VCaP (cell line): Measurements from ENCODE around the gene ACER2.
"Not testable (repeated sequence)": the region's sequence is repeated elsewhere in the genome, so short reads cannot be mapped to it uniquely, and the experiment has no call there.

ENCODE experiments used
- H3K27ac ChIP-seq: fragments of 450-650 bp; 2 replicates; pipeline ENCODE4 v1.5.1; 2017
- TF ChIP-seq, protein P1 (sequence below): fragments of 450-650 bp; conservative IDR thresholded peaks from 2 replicates; pipeline ENCODE4 v1.5.1; 2017; ENCODE audit warnings: mild to moderate bottlenecking, moderate library complexity

The ACER2 gene

DNA sequence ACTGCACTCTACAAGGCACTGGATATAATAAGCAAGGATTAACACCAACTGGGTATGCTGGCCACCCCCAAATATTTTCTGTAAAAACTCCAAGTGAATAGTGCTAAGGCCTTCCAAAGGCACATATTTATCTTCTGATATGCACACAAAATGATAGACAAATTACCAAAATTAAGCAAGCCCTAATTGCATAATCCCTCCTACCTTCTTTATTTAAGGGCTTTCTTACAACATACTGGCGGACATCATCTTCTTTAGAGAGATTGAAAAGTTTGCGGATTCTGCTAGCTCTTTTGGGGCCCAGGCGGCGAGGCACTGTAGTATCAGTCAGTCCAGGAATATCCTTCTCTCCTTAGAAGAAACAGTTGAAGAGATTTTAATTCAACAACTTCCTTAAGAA lies 30.6 kb upstream of the ACER2 start:
- peak overlapping the region; percentile 93 for H3K27ac ChIP-seq

DNA sequence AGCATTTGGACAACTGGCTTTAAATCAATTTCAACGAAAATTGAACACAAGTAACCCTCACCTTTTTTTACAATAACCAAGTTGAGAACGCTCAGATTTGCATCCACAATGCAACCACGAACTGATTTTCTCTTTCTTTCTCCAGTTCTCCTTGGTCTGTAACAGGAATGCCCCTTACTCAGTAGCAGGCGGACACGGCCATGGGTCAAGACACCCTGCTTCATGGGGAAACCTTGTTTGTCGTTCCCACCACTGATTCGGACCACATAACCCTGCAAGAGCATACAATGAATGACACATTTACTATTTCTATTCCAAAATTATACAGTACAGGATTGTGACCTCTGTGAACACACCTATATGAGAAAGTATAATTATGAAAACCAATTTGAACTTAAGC lies 30.2 kb upstream of the ACER2 start:
- H3K27ac ChIP-seq, result peak overlapping the region; percentile 93
- TF ChIP-seq, protein P1, sequence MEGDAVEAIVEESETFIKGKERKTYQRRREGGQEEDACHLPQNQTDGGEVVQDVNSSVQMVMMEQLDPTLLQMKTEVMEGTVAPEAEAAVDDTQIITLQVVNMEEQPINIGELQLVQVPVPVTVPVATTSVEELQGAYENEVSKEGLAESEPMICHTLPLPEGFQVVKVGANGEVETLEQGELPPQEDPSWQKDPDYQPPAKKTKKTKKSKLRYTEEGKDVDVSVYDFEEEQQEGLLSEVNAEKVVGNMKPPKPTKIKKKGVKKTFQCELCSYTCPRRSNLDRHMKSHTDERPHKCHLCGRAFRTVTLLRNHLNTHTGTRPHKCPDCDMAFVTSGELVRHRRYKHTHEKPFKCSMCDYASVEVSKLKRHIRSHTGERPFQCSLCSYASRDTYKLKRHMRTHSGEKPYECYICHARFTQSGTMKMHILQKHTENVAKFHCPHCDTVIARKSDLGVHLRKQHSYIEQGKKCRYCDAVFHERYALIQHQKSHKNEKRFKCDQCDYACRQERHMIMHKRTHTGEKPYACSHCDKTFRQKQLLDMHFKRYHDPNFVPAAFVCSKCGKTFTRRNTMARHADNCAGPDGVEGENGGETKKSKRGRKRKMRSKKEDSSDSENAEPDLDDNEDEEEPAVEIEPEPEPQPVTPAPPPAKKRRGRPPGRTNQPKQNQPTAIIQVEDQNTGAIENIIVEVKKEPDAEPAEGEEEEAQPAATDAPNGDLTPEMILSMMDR, result no peak

More for the DNA sequence above, 30.6 kb upstream of the ACER2 start:
- TF ChIP-seq, protein P1, result no peak

DNA sequence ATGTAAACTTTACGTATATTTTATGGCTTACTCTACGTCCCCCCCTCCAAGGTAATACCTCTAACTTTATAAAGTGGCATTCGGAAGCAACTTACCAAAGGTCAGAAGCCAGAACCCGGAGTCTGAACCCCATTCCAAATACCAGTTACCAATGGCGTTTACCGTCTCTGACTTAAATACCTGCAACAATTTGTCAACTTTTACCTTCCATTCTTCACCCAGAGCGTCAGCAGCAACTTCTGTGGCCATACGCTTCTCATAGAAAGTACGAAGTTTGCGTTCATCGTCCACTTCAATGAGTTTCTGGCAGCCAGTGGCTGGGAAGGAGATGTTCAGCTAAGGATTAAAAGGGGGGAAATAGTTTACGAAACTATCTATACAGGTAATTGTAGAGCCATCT lies 29.5 kb upstream of the ACER2 start:
- H3K27ac ChIP-seq, result peak overlapping the region; percentile 93
- TF ChIP-seq, protein P1, result no peak

DNA sequence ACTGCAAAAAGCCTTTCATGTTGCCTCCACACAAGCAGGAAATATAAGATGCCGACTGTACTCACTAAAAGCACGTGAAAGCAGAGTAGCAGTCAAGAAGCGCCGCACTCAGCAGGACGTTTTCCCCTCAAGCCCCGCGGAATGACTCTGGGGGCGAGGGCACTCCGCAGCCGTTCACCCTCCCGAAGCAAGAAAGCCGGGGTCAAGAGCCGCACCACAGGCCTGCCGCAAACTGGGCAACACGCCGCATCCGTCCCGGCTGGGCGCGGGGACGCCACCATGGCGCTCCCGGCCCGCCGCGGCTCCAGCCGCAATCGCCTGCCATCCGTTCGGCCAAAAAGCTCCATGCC lies 29.1 kb upstream of the ACER2 start:
- peak overlapping the region; percentile 93 for H3K27ac ChIP-seq
- TF ChIP-seq, protein P1, result no peak

DNA sequence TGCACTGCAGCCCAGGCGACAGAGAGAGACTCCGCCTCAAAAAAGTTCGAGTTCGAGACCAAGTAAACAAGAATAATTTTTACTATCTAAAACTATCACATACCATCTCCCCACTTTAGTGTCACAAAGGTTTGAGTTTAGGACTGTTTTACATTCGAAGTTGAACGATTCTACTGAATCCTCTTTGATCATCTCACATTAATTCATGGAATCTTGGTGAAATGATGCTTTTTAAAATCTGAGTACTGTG lies 28.1 kb upstream of the ACER2 start:
- peak overlapping the region; percentile 93 for H3K27ac ChIP-seq
- TF ChIP-seq, protein P1, result no peak

DNA sequence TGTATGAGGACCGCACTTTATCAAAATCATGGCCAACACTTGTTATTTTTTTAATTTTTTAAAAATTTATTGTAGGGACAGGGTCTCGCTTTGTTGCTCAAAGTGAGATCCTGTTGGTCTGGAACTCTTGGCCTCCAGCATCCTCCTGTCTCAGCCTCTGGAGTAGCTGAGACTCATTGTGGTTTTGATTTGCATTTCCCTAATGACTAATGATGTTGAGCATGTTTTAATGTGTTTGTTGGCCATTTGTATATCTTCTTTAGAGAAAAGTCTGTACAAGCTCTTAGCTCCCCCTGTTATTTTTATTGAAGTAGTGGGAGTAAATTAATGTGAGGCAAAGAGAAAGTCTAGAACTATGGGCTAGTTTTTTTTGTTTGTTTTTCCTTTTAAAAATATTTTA lies 27.2 kb upstream of the ACER2 start:
- TF ChIP-seq, protein P1, result no peak

DNA sequence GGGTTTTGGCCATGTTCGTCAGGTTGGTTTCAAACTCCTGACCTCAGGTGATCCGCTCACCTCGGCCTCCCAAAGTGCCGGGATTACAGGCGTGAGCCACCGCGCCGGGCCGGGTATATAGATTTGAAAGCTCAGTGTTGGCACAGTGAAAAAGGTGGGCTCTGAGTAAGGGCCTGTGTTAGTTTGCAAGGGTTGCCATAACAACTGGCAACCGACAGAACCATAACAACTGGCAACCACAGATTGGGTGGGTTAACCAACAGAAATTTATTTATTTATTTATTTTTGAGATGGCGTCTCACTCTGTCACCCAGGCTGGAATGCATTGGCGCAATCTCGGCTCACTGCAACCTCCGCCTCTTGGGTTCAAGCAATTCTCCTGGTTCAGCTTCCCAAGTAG lies 23.6 kb upstream of the ACER2 start:
- H3K27ac ChIP-seq, result not testable (repeated sequence)

More for the DNA sequence above, 27.2 kb upstream of the ACER2 start:
- peak overlapping the region; percentile 93; the same call in 1 of the 2 replicates for H3K27ac ChIP-seq

DNA sequence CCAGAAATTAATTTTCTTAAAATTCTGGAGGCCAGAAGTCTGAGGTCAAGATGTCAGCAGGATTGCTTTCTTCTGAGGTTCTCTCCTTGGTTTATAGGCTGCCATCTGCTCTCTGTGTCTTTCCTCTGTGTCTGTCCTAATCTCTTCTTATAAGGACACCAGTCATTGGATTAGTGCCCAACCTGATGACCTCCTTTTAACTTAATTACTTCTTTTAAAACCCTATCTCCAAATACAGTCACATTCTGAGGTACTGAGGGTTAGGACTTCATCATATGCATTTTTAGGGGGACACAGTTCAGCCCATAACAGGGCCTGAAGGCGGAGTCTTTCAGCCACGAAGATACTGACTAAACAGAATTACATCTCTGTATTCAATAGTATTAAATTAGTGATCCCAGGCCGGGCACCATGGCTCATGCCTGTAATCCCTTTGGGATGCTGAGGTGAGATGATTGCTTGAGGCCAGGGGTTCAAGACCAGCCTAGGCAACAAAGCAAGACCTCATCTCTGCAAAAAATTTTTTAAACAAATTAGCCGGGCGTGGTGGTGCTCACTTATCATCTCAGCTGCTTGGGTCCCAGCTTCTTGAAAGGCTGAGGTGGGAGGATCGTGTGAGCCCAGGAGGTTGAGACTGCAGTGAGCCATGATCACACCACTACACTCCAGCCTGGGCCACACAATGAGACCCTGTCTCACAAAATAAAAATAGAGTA lies 22.9 kb upstream of the ACER2 start:
- H3K27ac ChIP-seq, result no peak overlapping the region
- TF ChIP-seq, protein P1, result no peak
